Dendritic cell treated with granulocyte-macrophage colony-stimulating factor and Interleukin-4, amounts not matched to agents 40 ng/mL and 50 ng/mL, for 4 days (primary cell): ENCODE measurements around the gene PCDHA9.
"Not testable (repeated sequence)": the region's sequence is repeated elsewhere in the genome, so short reads cannot be mapped to it uniquely, and the experiment has no call there.

Source experiments
- H3K27ac Mint-ChIP-seq: one replicate; pipeline ENCODE4 v1.8.0; 2022; ENCODE audit warnings: mild to moderate bottlenecking, mixed read lengths
- H3K27me3 Mint-ChIP-seq: one replicate; pipeline ENCODE4 v1.8.0; 2022; ENCODE audit warnings: mild to moderate bottlenecking, mixed read lengths
- H3K36me3 Mint-ChIP-seq: one replicate; pipeline ENCODE4 v1.8.0; 2022; ENCODE audit warnings: low read depth, mixed read lengths
- H3K4me1 Mint-ChIP-seq: one replicate; pipeline ENCODE4 v1.8.0; 2022; ENCODE audit warnings: low read depth, mixed read lengths
- H3K4me3 Mint-ChIP-seq: one replicate; pipeline ENCODE4 v1.8.0; 2022; ENCODE audit warnings: mild to moderate bottlenecking, moderate library complexity, mixed read lengths
- H3K9me3 Mint-ChIP-seq: one replicate; pipeline ENCODE4 v1.8.0; 2022; ENCODE audit warnings: mixed read lengths
- intact Hi-C: fragments of 100-400 bp; cut with micrococcal nuclease; formaldehyde crosslinking; loops from one replicate; pipeline ENCODE4 v1.15.0; 2022

Gene PCDHA9, protein sequence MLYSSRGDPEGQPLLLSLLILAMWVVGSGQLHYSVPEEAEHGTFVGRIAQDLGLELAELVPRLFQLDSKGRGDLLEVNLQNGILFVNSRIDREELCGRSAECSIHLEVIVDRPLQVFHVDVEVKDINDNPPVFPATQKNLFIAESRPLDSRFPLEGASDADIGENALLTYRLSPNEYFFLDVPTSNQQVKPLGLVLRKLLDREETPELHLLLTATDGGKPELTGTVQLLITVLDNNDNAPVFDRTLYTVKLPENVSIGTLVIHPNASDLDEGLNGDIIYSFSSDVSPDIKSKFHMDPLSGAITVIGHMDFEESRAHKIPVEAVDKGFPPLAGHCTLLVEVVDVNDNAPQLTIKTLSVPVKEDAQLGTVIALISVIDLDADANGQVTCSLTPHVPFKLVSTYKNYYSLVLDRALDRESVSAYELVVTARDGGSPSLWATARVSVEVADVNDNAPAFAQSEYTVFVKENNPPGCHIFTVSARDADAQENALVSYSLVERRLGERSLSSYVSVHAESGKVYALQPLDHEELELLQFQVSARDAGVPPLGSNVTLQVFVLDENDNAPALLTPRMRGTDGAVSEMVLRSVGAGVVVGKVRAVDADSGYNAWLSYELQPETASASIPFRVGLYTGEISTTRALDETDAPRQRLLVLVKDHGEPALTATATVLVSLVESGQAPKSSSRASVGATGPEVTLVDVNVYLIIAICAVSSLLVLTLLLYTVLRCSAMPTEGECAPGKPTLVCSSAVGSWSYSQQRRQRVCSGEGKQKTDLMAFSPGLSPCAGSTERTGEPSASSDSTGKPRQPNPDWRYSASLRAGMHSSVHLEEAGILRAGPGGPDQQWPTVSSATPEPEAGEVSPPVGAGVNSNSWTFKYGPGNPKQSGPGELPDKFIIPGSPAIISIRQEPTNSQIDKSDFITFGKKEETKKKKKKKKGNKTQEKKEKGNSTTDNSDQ

GRCh38 chr5:140848139-140849102 is at the start of gene PCDHA9:
PCDHA9 (plus strand) TSS chr5:140848382; CDS start chr5:140848496, 114 bp downstream.
- H3K27me3 Mint-ChIP-seq: peaks cover 15% of the 10 kb centered on the region
- H3K4me3 Mint-ChIP-seq, intact Hi-C loops, H3K4me1 Mint-ChIP-seq, H3K27ac Mint-ChIP-seq, H3K36me3 Mint-ChIP-seq: not testable (repeated sequence)
- H3K9me3 Mint-ChIP-seq: peaks cover 30% of the 10 kb centered on the region

- intact Hi-C loops: no loop called here
Observed at GRCh38 chr5:140800816-140801493, 47.2 kb upstream of the PCDHA9 start, which contains the start of gene PCDHA3. PCDHA3 (plus strand) TSS chr5:140801057.

DNA sequence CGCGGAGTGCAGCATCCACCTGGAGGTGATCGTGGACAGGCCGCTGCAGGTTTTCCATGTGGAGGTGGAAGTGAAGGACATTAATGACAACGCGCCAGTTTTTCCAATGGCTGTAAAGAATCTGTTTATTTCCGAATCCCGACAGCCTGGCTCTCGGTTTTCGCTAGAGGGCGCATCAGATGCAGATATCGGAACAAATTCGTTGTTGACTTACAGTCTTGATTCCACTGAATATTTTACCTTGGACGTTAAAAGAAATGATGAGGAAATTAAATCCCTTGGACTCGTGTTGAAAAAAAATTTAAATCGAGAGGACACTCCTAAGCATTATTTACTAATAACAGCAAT is 46.7 kb upstream of the PCDHA9 start:
- Mint-ChIP-seq H3K27me3 (peaks cover 26% of the 10 kb centered on the region), H3K27ac (no peak overlapping the region), H3K4me3 (no peak overlapping the region), H3K9me3 (peaks cover 57% of the 10 kb centered on the region), H3K4me1 (no peaks in the 10 kb centered on the region), H3K36me3 (no peaks in the 10 kb centered on the region)
- intact Hi-C loops: no loop called here

More at GRCh38 chr5:140800816-140801493, 47.2 kb upstream of the PCDHA9 start, which contains the start of gene PCDHA3:
- Mint-ChIP-seq H3K36me3 (no peaks in the 10 kb centered on the region), H3K27ac (no peak within 1 kb of the TSS), H3K27me3 (peaks cover 30% of the 10 kb centered on the region), H3K9me3 (peaks cover 62% of the 10 kb centered on the region), H3K4me1 (no peaks in the 10 kb centered on the region), H3K4me3 (peak within 1 kb of the TSS; percentile 37)

DNA sequence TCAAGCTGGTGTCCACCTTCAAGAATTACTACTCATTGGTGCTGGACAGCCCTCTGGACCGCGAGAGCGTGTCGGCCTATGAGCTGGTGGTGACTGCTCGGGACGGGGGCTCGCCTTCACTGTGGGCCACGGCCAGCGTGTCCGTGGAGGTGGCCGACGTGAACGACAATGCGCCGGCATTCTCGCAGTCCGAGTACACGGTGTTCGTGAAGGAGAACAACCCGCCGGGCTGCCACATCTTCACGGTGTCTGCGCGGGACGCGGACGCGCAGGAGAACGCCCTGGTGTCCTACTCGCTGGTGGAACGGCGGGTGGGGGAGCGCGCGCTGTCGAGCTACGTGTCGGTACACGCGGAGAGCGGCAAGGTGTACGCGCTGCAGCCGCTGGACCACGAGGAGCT is 45.8 kb upstream of the PCDHA9 start:
- H3K4me1 Mint-ChIP-seq, H3K36me3 Mint-ChIP-seq, intact Hi-C loops, H3K27ac Mint-ChIP-seq, H3K4me3 Mint-ChIP-seq: not testable (repeated sequence)
- Mint-ChIP-seq H3K9me3 (peaks cover 50% of the 10 kb centered on the region), H3K27me3 (peaks cover 29% of the 10 kb centered on the region)

DNA sequence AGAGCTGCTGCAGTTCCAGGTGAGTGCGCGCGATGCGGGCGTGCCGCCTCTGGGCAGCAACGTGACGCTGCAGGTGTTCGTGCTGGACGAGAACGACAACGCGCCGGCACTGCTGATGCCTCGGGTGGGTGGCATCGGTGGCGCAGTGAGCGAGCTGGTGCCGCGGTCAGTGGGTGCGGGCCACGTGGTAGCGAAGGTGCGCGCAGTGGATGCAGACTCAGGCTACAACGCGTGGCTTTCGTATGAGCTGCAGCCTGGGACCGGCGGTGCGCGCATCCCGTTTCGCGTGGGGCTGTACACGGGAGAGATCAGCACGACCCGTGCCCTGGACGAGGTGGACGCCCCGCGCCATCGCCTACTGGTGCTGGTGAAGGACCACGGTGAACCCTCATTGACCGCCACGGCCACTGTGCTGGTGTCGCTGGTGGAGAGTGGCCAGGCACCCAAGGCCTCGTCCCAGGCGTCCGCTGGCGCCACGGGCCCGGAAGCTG is 45.4 kb upstream of the PCDHA9 start:
- H3K36me3 Mint-ChIP-seq: no peaks in the 10 kb centered on the region
- H3K9me3 Mint-ChIP-seq: peaks cover 51% of the 10 kb centered on the region
- H3K4me3 Mint-ChIP-seq: no peak overlapping the region
- no peaks in the 10 kb centered on the region for H3K4me1 Mint-ChIP-seq
- H3K27me3 Mint-ChIP-seq: peaks cover 29% of the 10 kb centered on the region
- intact Hi-C loops: no loop called here
- H3K27ac Mint-ChIP-seq: no peak overlapping the region

GRCh38 chr5:140806834-140807775 is 41.1 kb upstream of the PCDHA9 start, which contains the start of gene PCDHA4:
PCDHA4 (plus strand) TSS chr5:140807068.
- Mint-ChIP-seq H3K27ac (no peak within 1 kb of the TSS), H3K27me3 (peaks cover 24% of the 10 kb centered on the region), H3K4me1 (no peaks in the 10 kb centered on the region), H3K36me3 (no peaks in the 10 kb centered on the region), H3K4me3 (no peak within 1 kb of the TSS), H3K9me3 (peaks cover 53% of the 10 kb centered on the region)
- intact Hi-C loops: no loop called here

GRCh38 chr5:140808241-140808888 is 39.8 kb upstream of the PCDHA9 start:
- peaks cover 11% of the 10 kb centered on the region for H3K27me3 Mint-ChIP-seq
- H3K4me1 Mint-ChIP-seq, H3K4me3 Mint-ChIP-seq, H3K36me3 Mint-ChIP-seq, H3K27ac Mint-ChIP-seq, intact Hi-C loops: not testable (repeated sequence)
- peaks cover 51% of the 10 kb centered on the region for H3K9me3 Mint-ChIP-seq

DNA sequence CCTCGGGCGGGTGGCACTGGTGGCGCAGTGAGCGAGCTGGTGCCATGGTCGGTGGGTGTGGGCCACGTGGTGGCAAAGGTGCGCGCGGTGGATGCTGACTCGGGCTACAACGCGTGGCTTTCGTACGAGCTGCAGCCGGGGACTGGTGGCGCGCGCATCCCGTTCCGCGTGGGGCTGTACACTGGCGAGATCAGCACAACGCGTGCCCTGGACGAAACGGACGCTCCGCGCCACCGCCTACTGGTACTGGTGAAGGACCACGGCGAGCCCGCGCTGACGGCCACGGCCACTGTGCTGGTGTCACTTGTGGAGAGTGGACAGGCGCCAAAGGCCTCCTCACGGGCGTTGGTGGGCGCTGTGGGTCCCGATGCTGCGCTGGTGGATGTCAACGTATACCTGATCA is 39.3 kb upstream of the PCDHA9 start:
- intact Hi-C loops: no loop called here
- peaks cover 45% of the 10 kb centered on the region for H3K9me3 Mint-ChIP-seq
- H3K27me3 Mint-ChIP-seq: peaks cover 11% of the 10 kb centered on the region
- H3K27ac Mint-ChIP-seq: no peak overlapping the region
- no peak overlapping the region for H3K4me3 Mint-ChIP-seq
- H3K36me3 Mint-ChIP-seq: no peaks in the 10 kb centered on the region
- H3K4me1 Mint-ChIP-seq: no peaks in the 10 kb centered on the region

GRCh38 chr5:140821375-140822280 is 26.6 kb upstream of the PCDHA9 start, which contains the start of gene PCDHA5:
PCDHA5 (plus strand) TSS chr5:140821613.
- Mint-ChIP-seq H3K36me3 (no peaks in the 10 kb centered on the region), H3K27ac (no peak within 1 kb of the TSS), H3K27me3 (peaks cover 9% of the 10 kb centered on the region), H3K4me3 (no peak within 1 kb of the TSS), H3K9me3 (peaks cover 33% of the 10 kb centered on the region), H3K4me1 (no peaks in the 10 kb centered on the region)
- intact Hi-C loops: no loop called here

DNA sequence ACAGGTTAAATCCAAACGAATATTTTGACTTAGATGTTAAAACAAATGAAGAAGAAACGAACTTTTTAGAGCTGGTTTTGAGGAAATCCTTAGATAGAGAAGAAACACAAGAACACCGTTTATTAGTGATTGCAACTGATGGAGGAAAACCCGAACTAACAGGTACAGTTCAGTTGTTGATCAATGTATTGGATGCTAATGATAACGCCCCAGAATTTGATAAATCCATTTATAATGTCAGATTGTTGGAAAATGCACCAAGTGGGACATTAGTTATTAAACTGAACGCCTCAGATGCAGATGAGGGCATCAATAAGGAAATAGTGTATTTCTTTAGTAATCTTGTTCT is 25.9 kb upstream of the PCDHA9 start:
- Mint-ChIP-seq H3K4me1 (no peaks in the 10 kb centered on the region), H3K36me3 (no peaks in the 10 kb centered on the region), H3K27ac (no peak overlapping the region), H3K9me3 (peaks cover 38% of the 10 kb centered on the region), H3K4me3 (no peak overlapping the region), H3K27me3 (peaks cover 12% of the 10 kb centered on the region)
- intact Hi-C loops: no loop called here

DNA sequence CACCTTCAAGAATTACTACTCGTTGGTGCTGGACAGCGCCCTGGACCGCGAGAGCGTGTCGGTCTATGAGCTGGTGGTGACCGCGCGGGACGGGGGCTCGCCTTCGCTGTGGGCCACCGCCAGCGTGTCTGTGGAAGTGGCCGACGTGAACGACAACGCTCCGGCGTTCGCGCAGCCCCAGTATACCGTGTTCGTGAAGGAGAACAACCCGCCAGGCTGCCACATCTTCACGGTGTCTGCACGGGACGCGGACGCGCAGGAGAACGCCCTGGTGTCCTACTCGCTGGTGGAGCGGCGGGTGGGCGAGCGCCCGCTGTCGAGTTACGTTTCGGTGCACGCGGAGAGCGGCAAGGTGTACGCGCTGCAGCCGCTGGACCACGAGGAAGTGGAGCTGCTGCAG is 25.2 kb upstream of the PCDHA9 start:
- H3K4me3 Mint-ChIP-seq, H3K27ac Mint-ChIP-seq, H3K4me1 Mint-ChIP-seq, intact Hi-C loops, H3K36me3 Mint-ChIP-seq: not testable (repeated sequence)
- Mint-ChIP-seq H3K9me3 (peaks cover 44% of the 10 kb centered on the region), H3K27me3 (peaks cover 16% of the 10 kb centered on the region)
